ENCODE results near the gene OR14A2. TPM values are rescaled to one million over a fixed set of nuclear protein-coding genes. Genes with fewer than 3 reads are reported as not detected.
"Not testable (repeated sequence)": the region's sequence is repeated elsewhere in the genome, so short reads cannot be mapped to it uniquely, and the experiment has no call there.

Gene OR14A2
- total RNA-seq, 1 donor from 2014 or later: not detected

GRCh38 chr1:247721222-247721621, 26.7 kb downstream of the OR14A2 start:
- H3K27me3 ChIP-seq: no peaks in the 10 kb centered on the region
- no peak for DNase-seq (ENCODE audit: low spot score)
- H3F3A ChIP-seq (ENCODE audit: low read depth): no peaks in the 10 kb centered on the region
- no peak overlapping the region for H2AFZ ChIP-seq (replicated peaks)
- Mint-ChIP-seq H3K36me3 (no peaks in the 10 kb centered on the region), H3K27me3 (ENCODE audit: insufficient read depth, low read depth) (peaks cover 3% of the 10 kb centered on the region), H3K4me3 (no peak overlapping the region), H3K27ac (no peak overlapping the region), H3K9me3 (no peaks in the 10 kb centered on the region), H3K4me1 (no peaks in the 10 kb centered on the region)
- TF ChIP-seq, protein P1, sequence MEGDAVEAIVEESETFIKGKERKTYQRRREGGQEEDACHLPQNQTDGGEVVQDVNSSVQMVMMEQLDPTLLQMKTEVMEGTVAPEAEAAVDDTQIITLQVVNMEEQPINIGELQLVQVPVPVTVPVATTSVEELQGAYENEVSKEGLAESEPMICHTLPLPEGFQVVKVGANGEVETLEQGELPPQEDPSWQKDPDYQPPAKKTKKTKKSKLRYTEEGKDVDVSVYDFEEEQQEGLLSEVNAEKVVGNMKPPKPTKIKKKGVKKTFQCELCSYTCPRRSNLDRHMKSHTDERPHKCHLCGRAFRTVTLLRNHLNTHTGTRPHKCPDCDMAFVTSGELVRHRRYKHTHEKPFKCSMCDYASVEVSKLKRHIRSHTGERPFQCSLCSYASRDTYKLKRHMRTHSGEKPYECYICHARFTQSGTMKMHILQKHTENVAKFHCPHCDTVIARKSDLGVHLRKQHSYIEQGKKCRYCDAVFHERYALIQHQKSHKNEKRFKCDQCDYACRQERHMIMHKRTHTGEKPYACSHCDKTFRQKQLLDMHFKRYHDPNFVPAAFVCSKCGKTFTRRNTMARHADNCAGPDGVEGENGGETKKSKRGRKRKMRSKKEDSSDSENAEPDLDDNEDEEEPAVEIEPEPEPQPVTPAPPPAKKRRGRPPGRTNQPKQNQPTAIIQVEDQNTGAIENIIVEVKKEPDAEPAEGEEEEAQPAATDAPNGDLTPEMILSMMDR (IDR thresholded peaks at IDR 0.05): no peak
- no peak for TF ChIP-seq EZH2 (IDR thresholded peaks at IDR 0.05)
- no peak for TF ChIP-seq EZH2phosphoT487 (IDR thresholded peaks at IDR 0.05)
- no peak overlapping the region for H3K4me2 ChIP-seq
- H3K4me1 ChIP-seq: no peaks in the 10 kb centered on the region
- H4K20me1 ChIP-seq (ENCODE audit: low read depth): no peaks in the 10 kb centered on the region
- H3K9me3 ChIP-seq (ENCODE audit: low read depth): peaks cover 17% of the 10 kb centered on the region
- no peak overlapping the region for H3K27ac ChIP-seq
- no peaks in the 10 kb centered on the region for H3K79me2 ChIP-seq (ENCODE audit: low read depth)
- H3K9ac ChIP-seq: no peak overlapping the region
- no peaks in the 10 kb centered on the region for H3K36me3 ChIP-seq
- H3K4me3 ChIP-seq: no peak overlapping the region

DNA sequence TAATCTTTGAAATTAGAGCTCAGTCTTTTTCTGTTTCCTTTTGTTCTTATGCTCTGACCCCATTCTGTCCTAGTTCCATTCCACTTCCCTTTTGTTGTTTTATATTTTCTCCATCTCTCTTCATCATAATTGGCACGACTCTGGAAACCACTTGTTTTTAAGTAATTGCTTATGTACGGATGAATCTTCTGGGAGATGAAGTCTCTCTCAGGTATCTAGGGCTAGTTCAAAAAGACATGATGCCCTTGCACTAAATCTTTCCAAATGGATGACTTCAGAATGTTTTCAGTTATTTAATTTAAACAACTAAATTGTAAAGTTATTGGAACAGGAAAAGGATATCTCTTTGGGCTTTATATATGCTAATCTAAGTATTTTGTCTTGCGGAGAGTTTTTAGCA, 31.4 kb downstream of the OR14A2 start, which contains the start of gene OR6F1:
TSS of gene OR6F1 (minus strand) at position 101 of the 400 bp plus-strand sequence. CDS start 3,891 bp downstream, outside the sequence.
- Histone ChIP-seq H3K27me3 (no peaks in the 10 kb centered on the region), H3F3A (ENCODE audit: low read depth) (no peaks in the 10 kb centered on the region), H3K4me1 (no peaks in the 10 kb centered on the region), H3K9me3 (ENCODE audit: low read depth) (peaks cover 4% of the 10 kb centered on the region), H3K9ac (no peak within 1 kb of the TSS), H3K36me3 (no peaks in the 10 kb centered on the region), H3K27ac (no peak within 1 kb of the TSS), H4K20me1 (ENCODE audit: low read depth) (no peaks in the 10 kb centered on the region), H3K4me2 (no peak within 1 kb of the TSS), H3K4me3 (no peak within 1 kb of the TSS), H3K79me2 (ENCODE audit: low read depth) (no peaks in the 10 kb centered on the region), H2AFZ (replicated peaks) (no peak within 1 kb of the TSS)
- Mint-ChIP-seq H3K27me3 (ENCODE audit: insufficient read depth, low read depth) (peaks cover 2% of the 10 kb centered on the region), H3K27ac (no peak within 1 kb of the TSS), H3K36me3 (no peaks in the 10 kb centered on the region), H3K4me3 (no peak within 1 kb of the TSS), H3K4me1 (no peaks in the 10 kb centered on the region), H3K9me3 (no peaks in the 10 kb centered on the region)
- TF ChIP-seq, protein P1 (IDR thresholded peaks at IDR 0.05): no peak
- TF ChIP-seq EZH2phosphoT487 (IDR thresholded peaks at IDR 0.05): no peak
- no peak for TF ChIP-seq EZH2 (IDR thresholded peaks at IDR 0.05)
- DNase-seq (ENCODE audit: low spot score): no peak

DNA sequence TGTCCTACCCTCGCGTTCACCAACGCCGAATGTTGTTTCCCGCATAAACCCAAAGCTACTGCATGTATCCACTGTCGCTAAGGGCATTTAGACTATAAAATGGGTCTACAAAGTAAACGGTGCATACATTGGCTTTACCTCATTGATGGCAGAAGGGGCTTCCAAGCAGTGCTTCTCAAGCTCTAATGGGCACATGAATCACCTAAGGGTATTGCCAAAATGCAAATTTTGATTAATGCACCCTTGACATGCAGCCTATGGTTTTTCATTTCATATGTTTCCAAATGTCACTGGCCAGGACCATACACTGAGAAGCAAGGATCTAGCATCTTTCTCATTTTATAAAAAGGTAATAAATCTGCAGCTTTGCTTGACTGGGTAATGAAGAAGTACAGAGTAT, 34.2 kb downstream of the OR14A2 start:
- peaks cover 3% of the 10 kb centered on the region for H3K9me3 Mint-ChIP-seq

DNA sequence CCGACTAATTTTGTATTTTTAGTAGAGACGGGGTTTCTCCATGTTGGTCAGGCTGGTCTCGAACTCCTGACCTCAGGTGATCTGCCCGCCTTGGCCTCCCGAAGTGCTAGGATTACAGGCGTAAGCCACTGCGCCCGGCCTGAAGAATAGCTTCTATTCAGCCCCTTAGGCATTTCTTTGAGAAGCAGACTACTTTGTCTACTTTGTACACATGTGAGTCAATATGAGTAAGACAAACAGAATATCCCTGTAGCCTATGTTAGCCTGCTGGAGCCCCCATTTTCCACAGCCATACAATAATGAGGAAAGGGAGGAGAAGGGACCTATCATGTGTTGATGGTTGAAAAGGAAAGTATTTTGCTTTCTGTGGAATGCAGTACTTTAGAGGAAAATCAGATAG, 37.3 kb downstream of the OR14A2 start:
- not testable (repeated sequence) for H3K36me3 Mint-ChIP-seq; H3K36me3 ChIP-seq; H3K9me3 ChIP-seq (ENCODE audit: low read depth)

More for the DNA sequence above, 34.2 kb downstream of the OR14A2 start:
- Mint-ChIP-seq H3K4me3 (no peak overlapping the region), H3K4me1 (no peaks in the 10 kb centered on the region), H3K36me3 (no peaks in the 10 kb centered on the region), H3K27ac (no peak overlapping the region), H3K27me3 (ENCODE audit: insufficient read depth, low read depth) (peaks cover 2% of the 10 kb centered on the region)
- peaks cover 2% of the 10 kb centered on the region for H3K9me3 ChIP-seq (ENCODE audit: low read depth)
- H3K4me1 ChIP-seq: no peaks in the 10 kb centered on the region
- no peak overlapping the region for H3K4me2 ChIP-seq
- TF ChIP-seq, protein P1 (IDR thresholded peaks at IDR 0.05): no peak
- TF ChIP-seq EZH2 (IDR thresholded peaks at IDR 0.05) (no peak), EZH2phosphoT487 (IDR thresholded peaks at IDR 0.05) (no peak)
- no peak overlapping the region for H3K27ac ChIP-seq
- H3K4me3 ChIP-seq: no peak overlapping the region
- no peak for DNase-seq (ENCODE audit: low spot score)
- no peaks in the 10 kb centered on the region for H3K36me3 ChIP-seq
- no peaks in the 10 kb centered on the region for H3K79me2 ChIP-seq (ENCODE audit: low read depth)
- H3K27me3 ChIP-seq: no peaks in the 10 kb centered on the region
- no peaks in the 10 kb centered on the region for H4K20me1 ChIP-seq (ENCODE audit: low read depth)
- no peak overlapping the region for H3K9ac ChIP-seq
- H2AFZ ChIP-seq (replicated peaks): no peak overlapping the region
- H3F3A ChIP-seq (ENCODE audit: low read depth): no peaks in the 10 kb centered on the region

More for the DNA sequence above, 37.3 kb downstream of the OR14A2 start:
- H4K20me1 ChIP-seq (ENCODE audit: low read depth); H3F3A ChIP-seq (ENCODE audit: low read depth); H3K4me1 ChIP-seq; H3K4me2 ChIP-seq; H3K27ac Mint-ChIP-seq; H3K4me1 Mint-ChIP-seq; H3K79me2 ChIP-seq (ENCODE audit: low read depth); H3K9ac ChIP-seq; H3K4me3 ChIP-seq; H3K9me3 Mint-ChIP-seq; H3K27me3 Mint-ChIP-seq (ENCODE audit: insufficient read depth, low read depth); DNase-seq (ENCODE audit: low spot score); H3K27me3 ChIP-seq; H2AFZ ChIP-seq (replicated peaks); H3K4me3 Mint-ChIP-seq; H3K27ac ChIP-seq: not testable (repeated sequence)

All from neural progenitor cell (in vitro differentiated cells).